Measurements from ENCODE around the gene TASOR2.

- no peak for TF ChIP-seq CTCF (IDR thresholded peaks at IDR 0.05; ENCODE audit: extremely low read depth in 1 of 2, insufficient read depth in 1 of 2, low read depth in 1 of 2, low read length in 2 of 2)
- TF ChIP-seq POLR2AphosphoS5 (IDR thresholded peaks at IDR 0.05; ENCODE audit: insufficient read depth, low read depth, low read length), result no peak
- no peak for TF ChIP-seq EZH2 (IDR thresholded peaks at IDR 0.05; ENCODE audit: borderline replicate concordance, low read depth, low read length, severe bottlenecking)
- no peak for TF ChIP-seq POLR2A (IDR thresholded peaks at IDR 0.05; ENCODE audit: low read depth, low read length)
- TF ChIP-seq, protein P1, sequence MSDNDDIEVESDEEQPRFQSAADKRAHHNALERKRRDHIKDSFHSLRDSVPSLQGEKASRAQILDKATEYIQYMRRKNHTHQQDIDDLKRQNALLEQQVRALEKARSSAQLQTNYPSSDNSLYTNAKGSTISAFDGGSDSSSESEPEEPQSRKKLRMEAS (IDR thresholded peaks at IDR 0.05; ENCODE audit: insufficient read depth, insufficient read length), result peak; percentile 61
Observed at GRCh38 chr10:5666841-5667630, 17.6 kb upstream of the TASOR2 start.
